Globus pallidus (tissue), 1 donor: Measurements from ENCODE around the gene JCHAIN.
"Not testable (repeated sequence)": the region's sequence is repeated elsewhere in the genome, so short reads cannot be mapped to it uniquely, and the experiment has no call there.

ENCODE experiments used
- DNase-seq: peaks from one replicate; pipeline ENCODE4 v3.0.0-alpha.2; 2015; ENCODE audit warnings: low spot score

Gene JCHAIN

GRCh38 chr4:70666369-70666768 lies at the start of gene JCHAIN:
JCHAIN (minus strand) TSS chr4:70666508; CDS start chr4:70666490, 18 bp downstream.
- no peak for DNase-seq

- DNase-seq, result no peak
These were observed 48.8 kb upstream of the JCHAIN start for GRCh38 chr4:70715097-70715496.

GRCh38 chr4:70714079-70714887 lies 48.0 kb upstream of the JCHAIN start:
- DNase-seq, result no peak

GRCh38 chr4:70713453-70714078 lies 47.3 kb upstream of the JCHAIN start:
- DNase-seq, result no peak

- no peak for DNase-seq
These were observed 46.5 kb upstream of the JCHAIN start for GRCh38 chr4:70712604-70713452.

GRCh38 chr4:70712150-70712549 lies 45.8 kb upstream of the JCHAIN start:
- no peak for DNase-seq

GRCh38 chr4:70711599-70711998 lies 45.3 kb upstream of the JCHAIN start:
- no peak for DNase-seq

GRCh38 chr4:70709611-70710205 lies 43.4 kb upstream of the JCHAIN start:
- no peak for DNase-seq

GRCh38 chr4:70706516-70706915 lies 40.2 kb upstream of the JCHAIN start:
- DNase-seq, result no peak

GRCh38 chr4:70706044-70706461 lies 39.7 kb upstream of the JCHAIN start:
- no peak for DNase-seq

GRCh38 chr4:70705183-70706043 lies 39.1 kb upstream of the JCHAIN start:
- DNase-seq, result peak; percentile 63

- no peak for DNase-seq
These were observed 38.5 kb upstream of the JCHAIN start for GRCh38 chr4:70704931-70705182.

- peak; percentile 75 for DNase-seq
These were observed 38.1 kb upstream of the JCHAIN start for GRCh38 chr4:70704215-70704930.

GRCh38 chr4:70703619-70704214 lies 37.4 kb upstream of the JCHAIN start:
- DNase-seq, result peak; percentile 47

GRCh38 chr4:70702592-70702991 lies 36.3 kb upstream of the JCHAIN start:
- not testable (repeated sequence) for DNase-seq

- no peak for DNase-seq
These were observed 35.0 kb upstream of the JCHAIN start for GRCh38 chr4:70701271-70701670.

- no peak for DNase-seq
These were observed 34.4 kb upstream of the JCHAIN start for GRCh38 chr4:70700712-70701111.

GRCh38 chr4:70698435-70698834 lies 32.1 kb upstream of the JCHAIN start:
- DNase-seq, result not testable (repeated sequence)

- not testable (repeated sequence) for DNase-seq
These were observed 28.3 kb upstream of the JCHAIN start for GRCh38 chr4:70694633-70695032.

- no peak for DNase-seq
These were observed 25.4 kb upstream of the JCHAIN start for GRCh38 chr4:70691661-70692060.
